ENCODE results near the gene LARP4.
"Not testable (repeated sequence)": the region's sequence is repeated elsewhere in the genome, so short reads cannot be mapped to it uniquely, and the experiment has no call there.

The LARP4 gene

GRCh38 chr12:50488801-50489200 is 88.1 kb downstream of the LARP4 start:
- FAIRE-seq = no peak

GRCh38 chr12:50498119-50498518 is 97.4 kb downstream of the LARP4 start:
- not testable (repeated sequence) for FAIRE-seq

- FAIRE-seq = no peak
Measured at GRCh38 chr12:50504798-50505674, 104.4 kb downstream of the LARP4 start, which contains the start of gene DIP2B. Gene DIP2B (plus strand): TSS chr12:50504985. CDS start chr12:50505141, 156 bp downstream.

- no peak for FAIRE-seq
Measured at GRCh38 chr12:50505675-50506530, 105.2 kb downstream of the LARP4 start.

- no peak for FAIRE-seq
Measured at GRCh38 chr12:50506753-50507473, 106.2 kb downstream of the LARP4 start.

- no peak for FAIRE-seq
Measured at GRCh38 chr12:50507474-50507838, 106.8 kb downstream of the LARP4 start.

GRCh38 chr12:50507930-50508329 is 107.2 kb downstream of the LARP4 start:
- FAIRE-seq = no peak

GRCh38 chr12:50508414-50508813 is 107.7 kb downstream of the LARP4 start:
- FAIRE-seq = no peak

- no peak for FAIRE-seq
Measured at GRCh38 chr12:50508970-50509663, 108.4 kb downstream of the LARP4 start.

GRCh38 chr12:50514526-50515276 is 114.0 kb downstream of the LARP4 start:
- FAIRE-seq = no peak

- no peak for FAIRE-seq
Measured at GRCh38 chr12:50515587-50515986, 114.9 kb downstream of the LARP4 start.

- no peak for FAIRE-seq
Measured at GRCh38 chr12:50517421-50518048, 116.8 kb downstream of the LARP4 start.

- FAIRE-seq = no peak
Measured at GRCh38 chr12:50518090-50518489, 117.4 kb downstream of the LARP4 start.

GRCh38 chr12:50519353-50519752 is 118.7 kb downstream of the LARP4 start:
- FAIRE-seq = no peak

- FAIRE-seq = no peak
Measured at GRCh38 chr12:50520416-50521207, 119.9 kb downstream of the LARP4 start.

GRCh38 chr12:50521781-50522180 is 121.1 kb downstream of the LARP4 start:
- FAIRE-seq = not testable (repeated sequence)

GRCh38 chr12:50523772-50524171 is 123.1 kb downstream of the LARP4 start:
- FAIRE-seq = no peak

- no peak for FAIRE-seq
Measured at GRCh38 chr12:50524621-50525020, 123.9 kb downstream of the LARP4 start.

- no peak for FAIRE-seq
Measured at GRCh38 chr12:50525422-50525821, 124.7 kb downstream of the LARP4 start.

- FAIRE-seq = no peak
Measured at GRCh38 chr12:50527359-50527726, 126.7 kb downstream of the LARP4 start.
